Heart left ventricle (tissue), 16 donors: Measurements from ENCODE around the gene MICB. TPM values are rescaled to one million over a fixed set of nuclear protein-coding genes. Genes with fewer than 3 reads are reported as not detected.

ENCODE experiments used
- ATAC-seq, 4 donors: fragments of 200-7000 bp; cut with Tn5 transposase; one replicate each; pipeline ENCODE4 v1.9.1; 2020 to 2022; ENCODE audit warnings: moderate library complexity in 4 of 4, mild to moderate bottlenecking in 3 of 4, moderate number of reproducible peaks in 1 of 4
- DNase-seq, 5 donors: peaks; one replicate each; pipeline ENCODE4 v3.0.0-alpha.2; 2020
- H3K27ac ChIP-seq, 12 donors: fragments of 200-600 bp; sonication (generic) in 4 of 12; one replicate each; pipeline versions ENCODE4 v1.5.0 to v1.8.0; 2016 to 2022; ENCODE audit warnings: mild to moderate bottlenecking in 2 of 12
- H3K27me3 ChIP-seq, 9 donors: fragments of 200-600 bp; sonication (generic) in 2 of 9; one replicate each; pipeline versions ENCODE4 v1.5.1 to v1.8.0; 2016 to 2022; ENCODE audit warnings: mild to moderate bottlenecking in 3 of 9
- H3K36me3 ChIP-seq, 9 donors: fragments of 200-600 bp; sonication (generic) in 2 of 9; one replicate each; pipeline versions ENCODE4 v1.5.0 to v1.8.0; 2018 to 2022; ENCODE audit warnings: mild to moderate bottlenecking in 2 of 9
- H3K4me1 ChIP-seq, 12 donors: fragments of 200-600 bp; sonication (generic) in 4 of 12; one replicate each; pipeline versions ENCODE4 v1.5.0 to v1.8.0; 2016 to 2022; ENCODE audit warnings: mild to moderate bottlenecking in 3 of 12
- H3K4me3 ChIP-seq, 12 donors: fragments of 200-600 bp; sonication (generic) in 4 of 12; one replicate each; pipeline versions ENCODE4 v1.5.0 to v1.8.0; 2017 to 2022; ENCODE audit warnings: mild to moderate bottlenecking in 9 of 12, moderate library complexity in 4 of 12
- H3K9me3 ChIP-seq, 12 donors: fragments of 200-600 bp; sonication (generic) in 4 of 12; one replicate each; pipeline versions ENCODE4 v1.5.0 to v1.8.0; 2016 to 2022; ENCODE audit warnings: mild to moderate bottlenecking in 1 of 12
- POLR2A ChIP-seq, 2 donors: fragments of 450-650 bp; IDR thresholded peaks; one replicate each; pipeline ENCODE4 v1.6.1; 2017; ENCODE audit warnings: antibody characterized with exemption in 2 of 2, mild to moderate bottlenecking in 2 of 2, moderate library complexity in 2 of 2
- WGBS, 4 donors: extraction: QIAGEN DNeasy Blood & Tissue Kit in 2 of 4; methylation state at CpG; one replicate each; pipeline versions ENCODE4 v1.1.5 to v1.1.7; 2013 to 2018; 5-methylcytosine and 5-hydroxymethylcytosine counted together
- intact Hi-C, 10 donors: fragments of 100-400 bp; cut with DNase I; formaldehyde crosslinking; loops; one replicate each; pipeline versions ENCODE4 v1.11.1 to v1.14.2; 2022
- polyA plus RNA-seq, 2 donors: library from polyadenylated mRNA; stranded (reverse); fragments of 200-250 nt; gene quantifications; one replicate each; pipeline ENCODE4 v1.2.3, GENCODE V29; 2013
- total RNA-seq, 9 donors: library from RNA; depleted of rRNA in 2 of 9; stranded (reverse); fragments of >200 nt in 2 of 9; fragmentation: NEBNext Ultra II Directional in 3 of 9; extraction: Animal tissue kit (Norgen Biotek cat#: 25700) in 3 of 9; gene quantifications; one replicate each; pipeline versions ENCODE4 v1.1.0 to v1.2.4, GENCODE V29; 2016 to 2023
- TF ChIP-seq, protein P1 (sequence below), 12 donors: fragments of 200-600 bp; sonication (generic) in 4 of 12; IDR thresholded peaks; one replicate each; pipeline versions ENCODE4 v1.5.0 to v1.8.0; 2018 to 2022; ENCODE audit warnings: antibody characterized with exemption in 12 of 12, mild to moderate bottlenecking in 5 of 12
- donor health status: ischemic (EF 13 %, LVEDD 7.1; RV severe dilation, severe dysfunction).
- donor health status: healthy with polysubstance abuse.
- donor health status: DM: no; HTN: yes; CAD: no.
- donor health status: DM: no; HTN: no; CAD: no.
- donor health status: ischemic (EF 25% LVEDD 6.9; RV normal size, moderate dysfunction).
- donor health status: ischemic (EF 25% LVEDD 5.7; RV mildly dilated, moderate dysfunction).
- donor health status: healthy.
- donor health status: DM: yes; HTN: yes; CAD: no.
- donor health status: ischemic (EF 35%, LVEDD 5.7; RV mildly dilated, moderate dysfunction).
- donor health status: nonischemic (EF 11% LVEDD 7.7; RV severe dilation, severe dysfunction).
- donor health status: DM: yes; HTN: yes; CAD: no.
- donor health status: PGD.
- donor health status: ischemic (EF 29% LVEDD 5.4; RV normal size, mild dysfunction).
- donor health status: nonischemic (EF 23%, LVEDD 6.1; RV moderate dilation, normal function).

MICB gene
- total and polyA plus RNA-seq, 11 donors: 0.84 to 8.8 (median 1.4) TPM

DNA sequence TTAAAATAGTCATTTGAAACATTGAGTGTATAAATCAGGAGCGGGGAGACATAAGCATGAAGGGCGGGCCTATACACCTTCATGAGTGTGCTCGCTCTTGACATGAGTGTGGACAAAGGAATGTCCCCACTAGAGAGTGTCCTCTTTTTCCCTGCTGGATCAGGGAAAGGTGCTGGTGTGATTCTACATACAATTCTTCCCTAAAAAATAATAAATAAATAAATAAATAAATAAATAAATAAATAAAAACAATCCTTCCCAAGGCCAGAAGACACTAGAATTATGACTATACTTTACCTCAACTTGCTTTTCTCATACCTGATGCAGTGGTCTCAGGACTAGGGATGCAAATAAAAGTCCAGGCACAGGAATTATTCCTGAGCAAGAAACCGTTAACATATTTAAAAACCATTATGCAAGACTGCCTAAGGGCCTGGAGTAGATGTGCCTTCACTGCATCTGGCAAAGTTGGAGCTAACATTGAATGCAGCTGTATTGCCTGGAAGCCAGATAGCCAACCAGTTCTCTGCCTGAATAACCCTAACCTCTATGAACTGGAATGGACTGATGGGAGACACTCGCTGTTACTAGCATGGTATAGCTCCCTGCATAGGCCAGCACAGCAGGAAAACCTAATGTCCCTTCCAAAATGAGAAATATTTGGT is 37.5 kb upstream of the MICB start:
- Histone ChIP-seq H3K9me3 (no peaks in the 10 kb centered on the region), H3K27ac (no peak overlapping the region), H3K4me3 (no peak overlapping the region), H3K36me3 (peaks cover 0 to 13% (median 0%) of the 10 kb centered on the region in 9 donors), H3K27me3 (no peaks in the 10 kb centered on the region), H3K4me1 (peaks cover 0 to 28% (median 10%) of the 10 kb centered on the region in 12 donors)
- no peak for ATAC-seq
- WGBS, 4 donors: 94 to 99% (median 97%) methylated on average over 5 of the region's 5 CpGs
- TF ChIP-seq, protein P1, sequence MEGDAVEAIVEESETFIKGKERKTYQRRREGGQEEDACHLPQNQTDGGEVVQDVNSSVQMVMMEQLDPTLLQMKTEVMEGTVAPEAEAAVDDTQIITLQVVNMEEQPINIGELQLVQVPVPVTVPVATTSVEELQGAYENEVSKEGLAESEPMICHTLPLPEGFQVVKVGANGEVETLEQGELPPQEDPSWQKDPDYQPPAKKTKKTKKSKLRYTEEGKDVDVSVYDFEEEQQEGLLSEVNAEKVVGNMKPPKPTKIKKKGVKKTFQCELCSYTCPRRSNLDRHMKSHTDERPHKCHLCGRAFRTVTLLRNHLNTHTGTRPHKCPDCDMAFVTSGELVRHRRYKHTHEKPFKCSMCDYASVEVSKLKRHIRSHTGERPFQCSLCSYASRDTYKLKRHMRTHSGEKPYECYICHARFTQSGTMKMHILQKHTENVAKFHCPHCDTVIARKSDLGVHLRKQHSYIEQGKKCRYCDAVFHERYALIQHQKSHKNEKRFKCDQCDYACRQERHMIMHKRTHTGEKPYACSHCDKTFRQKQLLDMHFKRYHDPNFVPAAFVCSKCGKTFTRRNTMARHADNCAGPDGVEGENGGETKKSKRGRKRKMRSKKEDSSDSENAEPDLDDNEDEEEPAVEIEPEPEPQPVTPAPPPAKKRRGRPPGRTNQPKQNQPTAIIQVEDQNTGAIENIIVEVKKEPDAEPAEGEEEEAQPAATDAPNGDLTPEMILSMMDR (IDR thresholded peaks at IDR 0.05): no peak
- DNase-seq: no peak
- intact Hi-C loops: no loop called here

DNA sequence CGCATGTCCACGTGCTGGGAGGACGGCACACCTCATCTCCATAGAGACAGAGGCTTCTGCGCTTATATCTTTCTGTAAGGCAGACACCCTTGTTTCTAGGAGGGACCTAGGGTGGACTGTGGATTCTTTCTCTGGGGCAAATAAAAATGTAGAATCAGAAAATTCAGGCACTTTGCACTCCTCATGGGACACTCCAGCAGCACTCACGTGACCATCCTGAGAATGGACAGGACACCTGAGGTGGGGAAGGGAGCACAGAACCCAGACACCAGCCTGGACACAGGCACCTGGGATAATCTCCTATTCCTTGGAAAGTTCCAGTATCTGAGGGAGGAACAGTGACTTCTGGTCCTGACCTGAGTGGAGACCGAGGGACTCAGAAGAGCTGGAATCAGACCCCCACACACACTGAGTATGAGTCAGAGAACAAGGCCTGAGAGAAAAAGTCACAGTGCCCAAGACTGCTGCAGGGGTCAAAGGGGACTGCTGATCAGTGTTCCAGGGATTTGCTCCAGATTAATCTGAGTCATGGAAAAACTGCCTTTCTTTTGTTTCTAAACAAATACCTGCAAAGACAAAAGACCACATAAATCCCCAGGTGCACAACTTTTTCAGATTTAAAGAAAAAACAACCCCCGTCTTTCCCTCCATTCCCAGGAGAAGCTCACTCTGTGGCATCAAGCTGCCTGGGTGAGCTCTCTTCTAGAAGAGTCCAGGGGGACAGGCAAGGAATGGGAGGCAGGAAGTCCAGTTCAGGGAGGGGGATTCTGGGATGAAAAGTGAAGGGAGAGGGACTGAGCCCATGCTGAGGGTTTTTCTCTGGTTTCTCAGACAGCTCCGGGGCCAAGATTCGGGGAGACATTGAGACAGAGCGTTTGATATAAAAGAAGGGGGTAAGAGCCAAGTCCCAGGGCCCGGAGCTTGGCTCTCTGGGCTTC is 35.6 kb upstream of the MICB start:
- intact Hi-C loops: no loop called here
- no peak for DNase-seq
- ATAC-seq: peak in 2 of 4 donors; percentile 6 to 52
- no peaks in the 10 kb centered on the region for H3K9me3 ChIP-seq
- WGBS, 4 donors: 55 to 57% (median 57%) methylated on average over 11 of the region's 11 CpGs
- peak overlapping the region; percentile 15 to 92 (median 81) for H3K27ac ChIP-seq
- H3K4me3 ChIP-seq: peak overlapping the region; percentile 46 to 82 (median 63)
- TF ChIP-seq, protein P1 (IDR thresholded peaks at IDR 0.05): no peak
- no peak for TF ChIP-seq POLR2A (IDR thresholded peaks at IDR 0.05)
- H3K27me3 ChIP-seq: no peaks in the 10 kb centered on the region
- H3K4me1 ChIP-seq: peaks cover 0 to 46% (median 10%) of the 10 kb centered on the region in 12 donors
- peaks cover 0 to 29% (median 0%) of the 10 kb centered on the region in 9 donors for H3K36me3 ChIP-seq

DNA sequence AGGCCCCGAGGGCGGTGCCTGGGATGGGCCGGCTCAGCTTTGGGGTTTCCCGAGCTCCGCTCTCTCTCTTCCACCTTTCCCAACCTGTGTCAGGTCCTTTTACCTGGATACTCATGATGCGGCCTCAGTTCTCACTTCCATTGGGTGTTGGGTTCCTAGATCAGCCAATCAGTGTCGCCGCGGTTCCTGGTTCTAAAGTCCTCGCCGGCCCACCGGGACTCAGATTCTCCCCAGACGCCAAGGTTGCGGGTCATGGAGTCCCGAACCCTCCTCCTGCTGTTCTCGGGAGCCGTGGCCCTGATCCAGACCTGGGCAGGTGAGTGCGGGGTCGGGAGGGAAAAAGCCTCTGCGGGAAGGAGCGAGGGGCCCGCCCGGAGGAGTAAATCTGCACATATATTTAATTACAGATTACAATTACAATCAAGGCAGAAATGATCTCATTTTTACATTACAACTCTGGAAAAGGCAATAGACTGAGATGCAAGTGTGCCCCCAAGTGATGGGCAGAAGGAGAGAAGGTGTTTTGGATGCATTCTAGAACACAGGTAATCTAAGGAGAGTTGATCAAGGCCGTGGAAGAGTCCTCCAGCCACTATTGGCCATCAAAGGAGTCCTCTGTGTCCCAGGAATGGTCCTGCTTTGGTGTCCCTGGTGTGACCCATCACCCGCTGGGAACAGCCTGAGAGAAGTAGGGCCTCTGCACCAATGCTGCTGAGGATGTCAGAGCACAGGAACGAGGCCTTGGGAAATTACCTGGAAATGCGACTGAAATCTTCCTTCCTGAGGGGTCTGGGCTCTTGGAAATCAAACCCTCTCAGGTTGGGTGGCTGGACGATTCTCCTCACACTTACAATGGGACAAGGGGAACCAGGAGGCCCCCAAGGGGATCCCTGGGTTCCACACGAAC is 34.7 kb upstream of the MICB start:
- DNase-seq (peak; percentile 85 to 89 (median 87)), ATAC-seq (peak; percentile 96 to 98 (median 96))
- Histone ChIP-seq H3K36me3 (peaks cover 0 to 34% (median 0%) of the 10 kb centered on the region in 9 donors), H3K9me3 (no peaks in the 10 kb centered on the region), H3K4me3 (peak overlapping the region; percentile 46 to 82 (median 63)), H3K4me1 (peaks cover 0 to 54% (median 15%) of the 10 kb centered on the region in 12 donors), H3K27me3 (no peaks in the 10 kb centered on the region), H3K27ac (peak overlapping the region; percentile 15 to 92 (median 81))
- 17 to 21% (median 19%) methylated on average over 28 to 29 of the region's 29 CpGs for WGBS, 4 donors
- intact Hi-C loops: no loop called here
- TF ChIP-seq POLR2A (IDR thresholded peaks at IDR 0.05): peak in 1 of 2 donors; percentile 85
- TF ChIP-seq, protein P1 (IDR thresholded peaks at IDR 0.05): no peak
